GM13977 (cell line): ENCODE measurements around the gene EPAS1.

ENCODE experiments used
- DNase-seq: peaks from one replicate; pipeline ENCODE4 v3.0.0; 2012; ENCODE audit warnings: low spot score
- CTCF ChIP-seq: IDR thresholded peaks from 2 replicates; pipeline ENCODE4 v1.5.1; 2012; ENCODE audit warnings: mild to moderate bottlenecking, control low read depth; ENCODE audit not compliant: insufficient read depth; ENCODE audit errors: extremely low read depth, missing control alignments
- in situ Hi-C: fragments of 300-500 bp; cut with MboI; formaldehyde crosslinking; loops from one replicate; pipeline ENCODE4 v1.12.0; 2022; ENCODE audit warnings: low sequenced_read_pairs, low pct_unique_long_range_greater_than_20kb, mixed read lengths, inconsistent platforms; ENCODE audit not compliant: unreplicated experiment

EPAS1 gene

DNA sequence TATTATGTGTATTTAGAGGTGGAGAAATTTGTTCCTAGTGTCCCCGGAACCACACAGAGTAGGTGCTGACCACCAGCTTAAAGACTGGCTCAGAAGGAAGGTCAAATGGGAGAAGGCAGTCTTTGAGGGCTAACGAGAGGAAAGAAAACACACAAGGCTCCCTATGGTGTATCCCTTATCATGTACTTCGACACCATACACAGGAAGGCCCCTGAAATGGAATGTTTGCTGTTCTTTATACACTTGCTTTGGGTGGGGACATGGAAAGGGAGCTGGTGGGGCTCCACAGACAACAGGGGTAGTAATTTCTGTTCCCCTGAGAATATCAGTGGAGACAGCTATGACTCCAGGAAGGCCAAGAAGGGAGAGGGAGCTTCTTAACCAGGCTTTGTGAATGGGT, 6.0 kb downstream of the EPAS1 start:
- in situ Hi-C loops, result no loop called here
- DNase-seq, result no peak
- no peak for TF ChIP-seq CTCF

GRCh38 chr2:46303822-46304221, 6.6 kb downstream of the EPAS1 start:
- no peak for TF ChIP-seq CTCF
- in situ Hi-C loops, result no loop called here
- DNase-seq, result no peak

DNA sequence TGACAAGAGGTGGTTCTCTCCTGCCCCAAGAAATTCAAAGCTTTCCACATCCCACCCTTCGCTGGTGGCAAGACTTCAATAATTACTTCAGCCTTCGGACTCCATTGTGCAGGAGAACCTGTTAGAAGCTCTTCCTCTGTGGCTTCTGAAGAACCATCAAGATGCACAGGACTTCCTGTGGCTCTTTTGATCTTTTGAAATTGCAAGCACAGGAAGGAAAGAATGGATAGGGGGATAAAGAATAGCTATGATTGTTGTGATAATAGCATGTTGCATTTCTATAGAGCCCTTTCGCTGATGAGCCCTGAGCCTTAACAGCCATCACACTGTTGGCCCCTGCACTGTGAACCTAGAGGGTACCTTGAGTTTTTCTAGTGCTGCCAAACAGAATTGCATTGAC, 7.4 kb downstream of the EPAS1 start:
- in situ Hi-C loops, result no loop called here
- no peak for DNase-seq
- no peak for TF ChIP-seq CTCF

DNA sequence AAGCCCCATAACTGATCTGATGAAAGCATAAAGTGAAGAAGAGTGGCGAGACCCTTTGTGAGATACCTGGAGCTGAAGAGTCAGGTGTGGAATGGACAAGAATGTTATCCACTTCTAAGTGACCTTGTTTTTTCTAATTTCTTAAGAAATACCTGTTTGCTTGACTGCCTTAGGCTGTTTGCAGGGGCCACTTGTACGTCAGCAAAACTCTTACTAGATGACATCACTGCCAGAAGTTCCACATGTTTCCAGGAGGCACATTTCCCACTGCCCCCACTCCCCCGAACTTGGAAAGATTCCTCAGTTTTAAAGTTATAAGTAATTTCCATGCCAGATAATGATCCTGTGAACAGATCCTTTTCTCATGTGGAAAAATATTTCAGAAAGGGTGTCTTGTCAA, 8.0 kb downstream of the EPAS1 start:
- no peak for DNase-seq
- no peak for TF ChIP-seq CTCF
- in situ Hi-C loops, result no loop called here

DNA sequence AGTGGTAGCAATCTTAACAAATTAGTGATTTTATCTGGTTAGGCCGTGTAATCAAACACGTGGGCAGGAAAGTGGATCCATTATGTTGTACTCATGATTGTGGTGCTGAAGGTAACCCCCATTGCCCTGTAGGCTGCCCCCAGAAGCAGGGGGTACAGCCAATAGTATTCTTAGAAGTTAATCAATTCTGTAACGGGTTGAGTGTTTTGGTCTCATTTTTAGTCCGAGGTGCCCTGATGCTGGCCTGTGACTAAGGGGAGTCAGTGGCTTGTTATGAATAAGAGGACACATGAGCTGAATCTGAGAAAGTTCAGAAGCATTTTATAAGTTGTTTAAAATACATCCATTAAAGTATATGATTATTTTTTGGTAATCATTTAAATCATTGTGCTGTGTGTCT, 8.6 kb downstream of the EPAS1 start:
- no peak for DNase-seq
- no peak for TF ChIP-seq CTCF
- in situ Hi-C loops, result no loop called here

DNA sequence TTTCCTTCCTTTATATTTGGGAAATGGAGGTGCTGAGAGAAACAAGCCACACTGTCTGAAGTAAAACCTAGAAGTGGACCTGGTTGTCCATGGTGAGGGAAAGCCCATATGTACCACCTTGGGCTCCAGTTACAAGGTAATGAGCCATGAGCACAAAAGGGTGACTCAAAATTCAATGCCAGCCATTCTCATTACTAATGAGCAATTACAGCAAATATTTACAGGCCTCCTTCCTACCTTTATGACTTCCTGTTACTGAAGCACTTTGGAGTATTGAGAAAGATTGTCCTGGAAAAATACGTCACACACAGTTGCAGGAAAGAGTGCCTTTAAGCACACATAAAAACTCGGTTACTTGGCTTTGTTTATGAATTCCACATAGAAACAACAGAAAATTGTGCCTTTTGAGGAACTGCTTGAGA, 9.1 kb downstream of the EPAS1 start:
- TF ChIP-seq CTCF, result no peak
- in situ Hi-C loops, result no loop called here
- DNase-seq, result no peak
